ENCODE measurements around the gene GRK5. TPM values are rescaled to one million over a fixed set of nuclear protein-coding genes. Genes with fewer than 3 reads are reported as not detected.

Gene GRK5
- total and polyA plus RNA-seq, 2 donors from 2014 or later: 7.3 to 18.7 TPM

DNA sequence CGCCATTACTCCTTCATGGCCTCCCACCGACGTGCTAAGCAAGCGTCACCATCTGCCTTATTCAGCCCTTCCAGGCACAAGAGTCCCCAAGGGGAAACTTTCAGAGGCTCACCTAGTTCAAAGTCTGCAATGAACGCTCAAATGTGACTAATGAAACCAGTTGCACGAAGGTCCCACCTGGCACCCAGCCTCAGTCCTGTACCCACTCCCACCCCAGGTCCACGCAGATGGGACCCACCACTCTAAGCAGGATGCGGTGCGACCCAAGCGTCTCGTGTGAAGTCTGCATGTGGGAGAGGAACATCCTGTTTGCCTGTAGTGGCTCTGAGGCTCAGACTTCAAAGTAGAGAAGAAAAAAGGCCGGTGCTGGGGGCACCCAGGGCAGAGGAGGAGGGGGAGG, 294.8 kb downstream of the GRK5 start:
- Histone ChIP-seq H3K27me3 (ENCODE audit: control insufficient read depth, insufficient read depth, low read length) (no peaks in the 10 kb centered on the region), H3K4me1 (ENCODE audit: control insufficient read depth in 2 of 3, insufficient read depth in 2 of 3, low read depth in 1 of 3, low read length in 3 of 3) (peaks cover 0 to 2% (median 0%) of the 10 kb centered on the region in 3 donors), H3K9me3 (ENCODE audit: control insufficient read depth in 2 of 3, insufficient read depth in 1 of 3, low read length in 3 of 3) (no peaks in the 10 kb centered on the region), H3K27ac (ENCODE audit: low read depth in 2 of 2, low read length in 2 of 2) (no peak overlapping the region), H3K9ac (ENCODE audit: low read length in 3 of 3) (no peak overlapping the region), H3K4me3 (ENCODE audit: low read length in 3 of 3) (no peak overlapping the region), H3K36me3 (ENCODE audit: control insufficient read depth in 2 of 3, insufficient read depth in 3 of 3, low read length in 3 of 3) (no peaks in the 10 kb centered on the region)
- peak in 2 of 5 donors; percentile 38 to 78 for DNase-seq
- TF ChIP-seq, protein P1, sequence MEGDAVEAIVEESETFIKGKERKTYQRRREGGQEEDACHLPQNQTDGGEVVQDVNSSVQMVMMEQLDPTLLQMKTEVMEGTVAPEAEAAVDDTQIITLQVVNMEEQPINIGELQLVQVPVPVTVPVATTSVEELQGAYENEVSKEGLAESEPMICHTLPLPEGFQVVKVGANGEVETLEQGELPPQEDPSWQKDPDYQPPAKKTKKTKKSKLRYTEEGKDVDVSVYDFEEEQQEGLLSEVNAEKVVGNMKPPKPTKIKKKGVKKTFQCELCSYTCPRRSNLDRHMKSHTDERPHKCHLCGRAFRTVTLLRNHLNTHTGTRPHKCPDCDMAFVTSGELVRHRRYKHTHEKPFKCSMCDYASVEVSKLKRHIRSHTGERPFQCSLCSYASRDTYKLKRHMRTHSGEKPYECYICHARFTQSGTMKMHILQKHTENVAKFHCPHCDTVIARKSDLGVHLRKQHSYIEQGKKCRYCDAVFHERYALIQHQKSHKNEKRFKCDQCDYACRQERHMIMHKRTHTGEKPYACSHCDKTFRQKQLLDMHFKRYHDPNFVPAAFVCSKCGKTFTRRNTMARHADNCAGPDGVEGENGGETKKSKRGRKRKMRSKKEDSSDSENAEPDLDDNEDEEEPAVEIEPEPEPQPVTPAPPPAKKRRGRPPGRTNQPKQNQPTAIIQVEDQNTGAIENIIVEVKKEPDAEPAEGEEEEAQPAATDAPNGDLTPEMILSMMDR (IDR thresholded peaks at IDR 0.05; ENCODE audit: borderline replicate concordance, extremely low read depth, insufficient read depth): no peak
- FAIRE-seq: no peak
- intact Hi-C loops (cut with DNase I): no loop called here

DNA sequence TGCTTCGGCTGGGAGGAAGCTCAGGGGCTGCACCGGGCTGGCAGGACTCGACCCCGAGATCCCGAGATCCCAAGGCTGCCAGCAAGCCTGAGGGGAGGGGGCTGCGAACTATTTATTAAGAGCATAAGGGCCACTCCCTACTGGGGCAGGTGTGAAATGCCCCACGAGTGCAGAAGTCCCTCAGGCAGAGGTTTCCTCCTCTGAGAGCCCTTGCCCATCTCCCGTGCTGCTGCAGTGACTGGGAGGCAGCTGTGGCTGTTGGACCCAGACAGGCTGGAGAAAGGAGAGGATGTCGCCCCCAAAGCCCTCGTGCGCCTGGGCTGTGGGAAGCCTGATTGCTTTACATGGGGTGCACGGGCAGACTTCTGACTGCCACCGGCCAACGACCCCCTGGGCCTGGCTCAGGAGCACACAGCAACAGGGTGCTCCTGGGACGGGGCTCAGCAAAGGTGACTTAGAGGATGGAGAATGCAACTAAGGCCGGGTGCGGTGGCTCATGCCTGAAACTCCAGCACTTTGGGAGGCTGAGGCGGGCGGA, 295.3 kb downstream of the GRK5 start:
- intact Hi-C loops (cut with DNase I): no loop called here
- H3K36me3 ChIP-seq (ENCODE audit: control insufficient read depth in 2 of 3, insufficient read depth in 3 of 3, low read length in 3 of 3): no peaks in the 10 kb centered on the region
- DNase-seq: peak in 1 of 5 donors; percentile 56
- FAIRE-seq: no peak
- H3K4me3 ChIP-seq (ENCODE audit: low read length in 3 of 3): no peak overlapping the region
- H3K27me3 ChIP-seq (ENCODE audit: control insufficient read depth, insufficient read depth, low read length): no peaks in the 10 kb centered on the region
- H3K9ac ChIP-seq (ENCODE audit: low read length in 3 of 3): no peak overlapping the region
- no peak overlapping the region for H3K27ac ChIP-seq (ENCODE audit: low read depth in 2 of 2, low read length in 2 of 2)
- H3K4me1 ChIP-seq (ENCODE audit: control insufficient read depth in 2 of 3, insufficient read depth in 2 of 3, low read depth in 1 of 3, low read length in 3 of 3): peaks cover 0 to 2% (median 0%) of the 10 kb centered on the region in 3 donors
- no peaks in the 10 kb centered on the region for H3K9me3 ChIP-seq (ENCODE audit: control insufficient read depth in 2 of 3, insufficient read depth in 1 of 3, low read length in 3 of 3)
- TF ChIP-seq, protein P1 (IDR thresholded peaks at IDR 0.05; ENCODE audit: borderline replicate concordance, extremely low read depth, insufficient read depth): no peak

DNA sequence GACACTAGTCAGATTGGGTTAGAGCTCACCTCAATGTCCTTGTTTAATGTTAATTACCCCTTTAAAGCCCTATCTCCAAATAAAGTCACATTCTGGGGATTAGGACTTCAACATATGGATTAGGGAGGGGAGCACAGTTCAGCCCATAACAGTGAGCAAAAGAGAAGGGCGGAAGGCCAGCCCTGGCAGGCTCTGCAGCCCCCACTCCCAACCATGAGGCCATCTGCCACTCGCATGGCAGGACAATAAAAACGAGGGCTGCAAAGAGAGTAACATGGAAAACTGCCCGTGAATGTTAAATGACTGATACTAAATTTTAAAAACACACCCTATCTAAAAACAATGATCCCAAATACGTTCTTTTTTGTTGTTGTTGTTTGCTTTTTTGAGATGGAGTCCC, 296.4 kb downstream of the GRK5 start:
- DNase-seq (no peak), FAIRE-seq (no peak)
- H3K9ac ChIP-seq (ENCODE audit: low read length in 3 of 3): no peak overlapping the region
- peaks cover 0 to 2% (median 0%) of the 10 kb centered on the region in 3 donors for H3K4me1 ChIP-seq (ENCODE audit: control insufficient read depth in 2 of 3, insufficient read depth in 2 of 3, low read depth in 1 of 3, low read length in 3 of 3)
- H3K36me3 ChIP-seq (ENCODE audit: control insufficient read depth in 2 of 3, insufficient read depth in 3 of 3, low read length in 3 of 3): no peaks in the 10 kb centered on the region
- TF ChIP-seq, protein P1 (IDR thresholded peaks at IDR 0.05; ENCODE audit: borderline replicate concordance, extremely low read depth, insufficient read depth): no peak
- H3K27ac ChIP-seq (ENCODE audit: low read depth in 2 of 2, low read length in 2 of 2): no peak overlapping the region
- H3K27me3 ChIP-seq (ENCODE audit: control insufficient read depth, insufficient read depth, low read length): no peaks in the 10 kb centered on the region
- no peak overlapping the region for H3K4me3 ChIP-seq (ENCODE audit: low read length in 3 of 3)
- no peaks in the 10 kb centered on the region for H3K9me3 ChIP-seq (ENCODE audit: control insufficient read depth in 2 of 3, insufficient read depth in 1 of 3, low read length in 3 of 3)
- intact Hi-C loops (cut with DNase I): no loop called here

DNA sequence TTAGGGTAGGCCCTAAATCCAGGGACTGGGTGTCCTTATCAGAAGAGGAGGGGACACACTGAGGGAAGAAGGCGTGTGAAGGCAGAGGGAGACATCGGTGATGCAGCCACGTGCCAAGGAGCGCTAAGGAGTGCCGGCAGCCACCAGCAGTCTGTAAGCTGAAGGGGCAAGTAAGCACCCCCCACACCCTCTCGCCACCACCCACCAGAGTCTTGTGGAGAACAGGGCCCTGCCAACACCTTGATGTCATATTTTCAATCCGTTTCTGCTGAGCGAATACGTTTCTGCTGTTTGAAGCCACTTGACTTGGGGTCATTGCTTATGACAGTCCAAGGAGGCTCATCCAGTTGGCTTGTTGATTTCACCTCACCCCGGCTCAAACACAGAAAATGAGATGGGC, 297.3 kb downstream of the GRK5 start:
- DNase-seq: peak in 1 of 5 donors; percentile 54
- no peaks in the 10 kb centered on the region for H3K4me1 ChIP-seq (ENCODE audit: control insufficient read depth in 2 of 3, insufficient read depth in 2 of 3, low read depth in 1 of 3, low read length in 3 of 3)
- no peak for FAIRE-seq
- H3K27me3 ChIP-seq (ENCODE audit: control insufficient read depth, insufficient read depth, low read length): no peaks in the 10 kb centered on the region
- intact Hi-C loops (cut with DNase I): no loop called here
- TF ChIP-seq, protein P1 (IDR thresholded peaks at IDR 0.05; ENCODE audit: borderline replicate concordance, extremely low read depth, insufficient read depth): no peak
- no peak overlapping the region for H3K4me3 ChIP-seq (ENCODE audit: low read length in 3 of 3)
- no peak overlapping the region for H3K9ac ChIP-seq (ENCODE audit: low read length in 3 of 3)
- H3K9me3 ChIP-seq (ENCODE audit: control insufficient read depth in 2 of 3, insufficient read depth in 1 of 3, low read length in 3 of 3): no peaks in the 10 kb centered on the region
- no peak overlapping the region for H3K27ac ChIP-seq (ENCODE audit: low read depth in 2 of 2, low read length in 2 of 2)
- H3K36me3 ChIP-seq (ENCODE audit: control insufficient read depth in 2 of 3, insufficient read depth in 3 of 3, low read length in 3 of 3): no peaks in the 10 kb centered on the region
